HG03571 (cell line): Measurements from ENCODE around the gene RGCC.
"Not testable (repeated sequence)": the region's sequence is repeated elsewhere in the genome, so short reads cannot be mapped to it uniquely, and the experiment has no call there.

Experiments
- ATAC-seq: cut with Tn5 transposase; IDR thresholded peaks from one replicate; pipeline ENCODE4 v1.9.1; 2021; ENCODE audit not compliant: unreplicated experiment

The RGCC gene

GRCh38 chr13:41456768-41457588 is at the start of gene RGCC:
TSS of gene RGCC (plus strand) at chr13:41457550. CDS start at chr13:41457708, 158 bp downstream.
- peak; percentile 44 for ATAC-seq

- ATAC-seq, result no peak
Observed at GRCh38 chr13:41408121-41408520, 49.2 kb upstream of the RGCC start.

- ATAC-seq, result no peak
Observed at GRCh38 chr13:41408746-41409145, 48.6 kb upstream of the RGCC start.

GRCh38 chr13:41409611-41410010 is 47.7 kb upstream of the RGCC start:
- no peak for ATAC-seq

- no peak for ATAC-seq
Observed at GRCh38 chr13:41411060-41411459, 46.3 kb upstream of the RGCC start.

- no peak for ATAC-seq
Observed at GRCh38 chr13:41411522-41411921, 45.8 kb upstream of the RGCC start.

- no peak for ATAC-seq
Observed at GRCh38 chr13:41413872-41414271, 43.5 kb upstream of the RGCC start.

GRCh38 chr13:41416276-41416675 is 41.1 kb upstream of the RGCC start:
- no peak for ATAC-seq

GRCh38 chr13:41418027-41418426 is 39.3 kb upstream of the RGCC start:
- no peak for ATAC-seq

- ATAC-seq, result no peak
Observed at GRCh38 chr13:41418731-41419130, 38.6 kb upstream of the RGCC start.

GRCh38 chr13:41419206-41419605 is 38.1 kb upstream of the RGCC start:
- ATAC-seq, result no peak

GRCh38 chr13:41420146-41420545 is 37.2 kb upstream of the RGCC start:
- no peak for ATAC-seq

- ATAC-seq, result not testable (repeated sequence)
Observed at GRCh38 chr13:41421330-41421729, 36.0 kb upstream of the RGCC start.

GRCh38 chr13:41421983-41422382 is 35.4 kb upstream of the RGCC start:
- not testable (repeated sequence) for ATAC-seq

- ATAC-seq, result not testable (repeated sequence)
Observed at GRCh38 chr13:41423259-41423658, 34.1 kb upstream of the RGCC start.

- ATAC-seq, result not testable (repeated sequence)
Observed at GRCh38 chr13:41424675-41425074, 32.7 kb upstream of the RGCC start.

- no peak for ATAC-seq
Observed at GRCh38 chr13:41426047-41426446, 31.3 kb upstream of the RGCC start.

- ATAC-seq, result no peak
Observed at GRCh38 chr13:41427666-41428065, 29.7 kb upstream of the RGCC start.

- ATAC-seq, result no peak
Observed at GRCh38 chr13:41428155-41428554, 29.2 kb upstream of the RGCC start.

- not testable (repeated sequence) for ATAC-seq
Observed at GRCh38 chr13:41434030-41434429, 23.3 kb upstream of the RGCC start.

- ATAC-seq, result no peak
Observed at GRCh38 chr13:41434831-41435520, 22.4 kb upstream of the RGCC start.

GRCh38 chr13:41443969-41444368 is 13.4 kb upstream of the RGCC start:
- no peak for ATAC-seq
